Uterus (tissue), 2 donors: Measurements from ENCODE around the gene BAD.

Experiments used
- POLR2A ChIP-seq, 2 donors: fragments of 450-650 bp; IDR thresholded peaks; one replicate each; pipeline ENCODE4 v1.6.1; 2016; ENCODE audit warnings: antibody characterized with exemption in 2 of 2, mild to moderate bottlenecking in 1 of 2, moderate library complexity in 1 of 2
- TF ChIP-seq, protein P1 (sequence below), 4 experiments: fragments of 200-600 bp in 2 of 4; fragments of 450-650 bp in 2 of 4; sonication (generic) in 2 of 4; IDR thresholded peaks; one replicate each; pipeline ENCODE4 v1.5.1; 2016 to 2019; ENCODE audit warnings: antibody characterized with exemption in 4 of 4, mild to moderate bottlenecking in 2 of 4, moderate library complexity in 1 of 4

DNA sequence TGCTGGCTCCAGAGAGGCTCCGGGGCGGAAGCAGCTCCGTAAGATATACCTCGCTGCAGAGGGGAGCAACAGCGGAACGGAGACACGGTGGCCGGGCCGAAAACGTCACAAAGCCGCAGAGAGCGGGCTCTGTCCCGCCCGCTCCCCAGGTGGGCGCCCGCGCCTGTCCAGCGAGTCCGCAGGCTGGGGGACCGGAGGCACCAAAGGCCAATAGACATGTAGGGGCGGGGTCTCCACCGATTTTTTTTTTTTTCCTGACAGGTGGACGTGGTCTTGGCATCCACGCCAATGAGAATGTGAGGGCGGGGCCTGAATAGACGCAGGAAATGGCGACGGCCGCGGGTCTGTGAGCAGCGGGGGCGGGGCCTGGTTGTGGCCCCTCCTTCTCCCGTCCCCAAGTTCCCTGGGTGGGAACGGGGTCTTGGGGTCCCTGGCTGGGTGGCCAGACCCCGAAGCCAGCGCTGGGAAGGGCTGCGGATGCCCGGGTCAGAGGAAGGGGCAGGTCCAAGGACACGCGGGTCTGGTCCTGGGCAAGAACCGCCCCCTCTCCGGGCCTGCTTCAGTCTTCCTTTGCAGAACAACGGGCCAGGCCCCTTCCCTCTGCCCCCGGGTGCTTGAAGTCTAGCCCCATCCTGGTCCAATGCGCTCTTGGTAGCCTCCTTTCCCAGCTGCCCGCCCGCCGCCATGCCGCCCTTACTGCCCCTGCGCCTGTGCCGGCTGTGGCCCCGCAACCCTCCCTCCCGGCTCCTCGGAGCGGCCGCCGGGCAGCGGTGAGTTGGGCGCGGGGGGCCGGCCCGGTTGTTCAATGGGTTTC, 54.1 kb downstream of the BAD start, which contains the start of gene DNAJC4:
- TF ChIP-seq, protein P1, sequence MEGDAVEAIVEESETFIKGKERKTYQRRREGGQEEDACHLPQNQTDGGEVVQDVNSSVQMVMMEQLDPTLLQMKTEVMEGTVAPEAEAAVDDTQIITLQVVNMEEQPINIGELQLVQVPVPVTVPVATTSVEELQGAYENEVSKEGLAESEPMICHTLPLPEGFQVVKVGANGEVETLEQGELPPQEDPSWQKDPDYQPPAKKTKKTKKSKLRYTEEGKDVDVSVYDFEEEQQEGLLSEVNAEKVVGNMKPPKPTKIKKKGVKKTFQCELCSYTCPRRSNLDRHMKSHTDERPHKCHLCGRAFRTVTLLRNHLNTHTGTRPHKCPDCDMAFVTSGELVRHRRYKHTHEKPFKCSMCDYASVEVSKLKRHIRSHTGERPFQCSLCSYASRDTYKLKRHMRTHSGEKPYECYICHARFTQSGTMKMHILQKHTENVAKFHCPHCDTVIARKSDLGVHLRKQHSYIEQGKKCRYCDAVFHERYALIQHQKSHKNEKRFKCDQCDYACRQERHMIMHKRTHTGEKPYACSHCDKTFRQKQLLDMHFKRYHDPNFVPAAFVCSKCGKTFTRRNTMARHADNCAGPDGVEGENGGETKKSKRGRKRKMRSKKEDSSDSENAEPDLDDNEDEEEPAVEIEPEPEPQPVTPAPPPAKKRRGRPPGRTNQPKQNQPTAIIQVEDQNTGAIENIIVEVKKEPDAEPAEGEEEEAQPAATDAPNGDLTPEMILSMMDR (IDR thresholded peaks at IDR 0.05) = no peak
- TF ChIP-seq POLR2A (IDR thresholded peaks at IDR 0.05) = peak in 1 of 2 donors; percentile 67
